HUES48 (cell line): ENCODE measurements around the gene SLC22A31.

Experiments
- H3K27ac ChIP-seq: one replicate; pipeline ENCODE4 v1.7.0; 2013; ENCODE audit warnings: low read depth, low read length, inconsistent platforms
- H3K27me3 ChIP-seq: 2 replicates; pipeline ENCODE4 v1.6.1; 2013; ENCODE audit warnings: mild to moderate bottlenecking, low read length; ENCODE audit not compliant: control insufficient read depth, insufficient read depth
- H3K36me3 ChIP-seq: 2 replicates; pipeline ENCODE4 v1.6.1; 2013; ENCODE audit warnings: low read length; ENCODE audit not compliant: control insufficient read depth, insufficient read depth
- H3K4me1 ChIP-seq: 2 replicates; pipeline ENCODE4 v1.6.1; 2013; ENCODE audit warnings: mild to moderate bottlenecking, low read length; ENCODE audit not compliant: control insufficient read depth, insufficient read depth
- H3K4me3 ChIP-seq: 2 replicates; pipeline ENCODE4 v1.5.1; 2013; ENCODE audit warnings: mild to moderate bottlenecking, low read depth, low read length
- H3K9ac ChIP-seq: 2 replicates; pipeline ENCODE4 v1.6.1; 2013; ENCODE audit warnings: mild to moderate bottlenecking, low read depth, low read length, moderate library complexity
- H3K9me3 ChIP-seq: 2 replicates; pipeline ENCODE4 v1.6.1; 2013; ENCODE audit warnings: low read length; ENCODE audit not compliant: control insufficient read depth, insufficient read depth

SLC22A31 gene

GRCh38 chr16:89150090-89150835 lies 50.1 kb downstream of the SLC22A31 start:
- H3K9ac ChIP-seq, result no peak overlapping the region
- H3K36me3 ChIP-seq, result peaks cover 24% of the 10 kb centered on the region
- peaks cover 19% of the 10 kb centered on the region for H3K9me3 ChIP-seq
- H3K27ac ChIP-seq, result no peak overlapping the region
- H3K27me3 ChIP-seq, result no peaks in the 10 kb centered on the region
- no peak overlapping the region for H3K4me3 ChIP-seq
- H3K4me1 ChIP-seq, result no peaks in the 10 kb centered on the region

- H3K27ac ChIP-seq, result no peak overlapping the region
- H3K36me3 ChIP-seq, result peaks cover 24% of the 10 kb centered on the region
- H3K4me1 ChIP-seq, result no peaks in the 10 kb centered on the region
- H3K4me3 ChIP-seq, result no peak overlapping the region
- H3K27me3 ChIP-seq, result no peaks in the 10 kb centered on the region
- H3K9me3 ChIP-seq, result peaks cover 19% of the 10 kb centered on the region
- H3K9ac ChIP-seq, result no peak overlapping the region
These were observed 51.0 kb downstream of the SLC22A31 start for GRCh38 chr16:89149386-89149785.

- H3K9me3 ChIP-seq, result peaks cover 19% of the 10 kb centered on the region
- H3K27ac ChIP-seq, result no peak overlapping the region
- H3K36me3 ChIP-seq, result peaks cover 24% of the 10 kb centered on the region
- no peaks in the 10 kb centered on the region for H3K4me1 ChIP-seq
- H3K9ac ChIP-seq, result no peak overlapping the region
- no peak overlapping the region for H3K4me3 ChIP-seq
- H3K27me3 ChIP-seq, result no peaks in the 10 kb centered on the region
These were observed 53.1 kb downstream of the SLC22A31 start for GRCh38 chr16:89147085-89147817.

GRCh38 chr16:89146211-89147005 lies 53.9 kb downstream of the SLC22A31 start:
- Histone ChIP-seq H3K4me1 (no peaks in the 10 kb centered on the region), H3K27me3 (no peaks in the 10 kb centered on the region), H3K9ac (no peak overlapping the region), H3K9me3 (peaks cover 19% of the 10 kb centered on the region), H3K4me3 (no peak overlapping the region), H3K36me3 (peaks cover 29% of the 10 kb centered on the region), H3K27ac (no peak overlapping the region)
